Smooth muscle cell of the brain vasculature (primary cell): ENCODE data around the gene DRD3.

Source experiments
- DNase-seq: peaks from one replicate; pipeline ENCODE4 v3.0.0-alpha.2; 2012; ENCODE audit warnings: low read depth, low spot score

The DRD3 gene

GRCh38 chr3:114120211-114120610 is 58.6 kb downstream of the DRD3 start:
- no peak for DNase-seq

- no peak for DNase-seq
These were observed 59.1 kb downstream of the DRD3 start for GRCh38 chr3:114119776-114120175.

- no peak for DNase-seq
These were observed 63.7 kb downstream of the DRD3 start for GRCh38 chr3:114115143-114115542.

DNA sequence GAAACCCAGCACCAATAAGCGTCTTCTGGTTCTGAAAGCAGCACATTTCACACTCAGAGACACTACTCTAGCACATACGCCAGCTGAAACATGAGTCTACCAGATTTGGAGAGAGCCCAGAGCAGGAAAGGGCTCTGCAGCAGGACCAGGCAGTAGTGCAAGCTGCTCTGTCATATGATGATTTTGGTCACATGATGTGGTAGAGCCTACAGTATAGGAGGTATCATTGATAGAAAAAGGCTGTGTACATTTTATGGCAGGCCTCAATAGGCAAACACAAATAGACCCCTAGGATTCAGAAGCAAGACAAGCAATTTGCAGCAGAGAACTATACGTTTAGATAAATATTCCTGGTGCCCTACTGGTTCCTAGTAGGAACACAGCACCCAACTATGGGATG is 64.1 kb downstream of the DRD3 start:
- DNase-seq: no peak

DNA sequence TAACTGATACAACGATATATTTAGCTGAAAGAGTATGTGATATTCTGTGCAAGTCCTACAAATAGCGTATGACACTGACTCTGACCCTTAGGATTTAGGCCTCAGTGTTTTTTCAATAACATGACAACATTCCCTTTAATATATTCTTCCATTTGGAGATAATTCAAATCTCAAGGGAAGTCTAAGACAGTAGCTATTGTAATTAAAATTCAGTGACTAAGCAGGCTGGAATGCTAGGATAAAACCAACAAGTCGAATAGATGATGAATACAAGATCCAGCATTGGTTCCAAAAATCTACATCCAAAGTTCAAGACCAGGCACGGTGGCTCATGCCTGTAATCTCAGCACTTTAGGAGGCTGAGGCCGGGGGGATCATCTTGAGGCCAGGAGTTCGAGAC is 66.2 kb downstream of the DRD3 start:
- no peak for DNase-seq

DNA sequence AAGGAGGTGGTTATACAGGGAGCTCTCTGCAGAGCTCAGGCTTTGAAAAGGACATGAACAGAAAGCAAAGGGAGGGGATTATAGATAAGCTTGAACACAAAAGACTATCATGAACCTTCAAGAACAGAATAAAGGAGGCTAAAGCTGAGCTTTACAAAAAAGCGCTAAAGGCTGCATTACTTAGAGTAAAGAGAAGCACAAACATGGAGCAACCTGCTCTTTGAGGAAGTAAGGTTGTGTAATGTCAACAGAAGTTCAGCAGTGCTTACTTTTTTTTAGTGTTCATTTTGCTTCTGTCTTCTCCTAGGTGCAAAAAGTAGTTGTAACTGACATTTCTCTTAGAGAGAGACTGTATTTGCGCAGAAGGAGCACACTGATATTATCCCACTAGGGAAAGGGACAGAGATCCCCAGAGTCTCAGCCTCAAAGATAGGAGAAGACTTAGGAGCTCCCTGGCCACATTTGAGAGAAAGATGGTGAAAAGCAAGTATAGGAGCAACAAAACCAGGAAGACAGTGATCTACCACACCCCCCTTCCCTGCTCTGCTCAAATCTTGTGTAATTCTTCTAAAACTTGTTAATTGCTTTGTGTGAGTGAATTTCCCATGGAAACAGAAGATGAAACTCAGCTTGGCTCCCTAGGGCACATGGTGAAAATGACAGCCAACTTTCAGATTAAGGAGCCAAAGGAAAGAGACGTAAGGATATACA is 67.6 kb downstream of the DRD3 start:
- no peak for DNase-seq

GRCh38 chr3:114110439-114110838 is 68.4 kb downstream of the DRD3 start:
- no peak for DNase-seq

- DNase-seq: no peak
These were observed 70.7 kb downstream of the DRD3 start for GRCh38 chr3:114108137-114108536.

DNA sequence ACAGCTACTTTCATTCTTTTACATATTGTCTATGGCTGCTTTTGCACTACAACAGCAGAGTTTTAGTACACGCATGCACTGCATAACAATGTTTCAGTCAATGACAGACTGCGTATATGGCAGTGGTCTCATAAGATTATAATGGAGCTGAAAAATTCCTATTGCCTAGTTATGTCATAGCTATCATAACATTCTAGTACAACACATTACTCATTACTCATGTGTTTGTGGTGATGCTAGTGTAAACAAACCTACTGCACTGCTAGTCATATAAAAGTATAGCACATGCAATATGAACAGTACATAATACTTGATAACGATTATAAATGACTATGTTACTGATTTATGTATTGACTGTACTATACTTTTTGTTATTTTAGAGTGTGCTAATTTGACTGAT is 74.4 kb downstream of the DRD3 start:
- DNase-seq: no peak

GRCh38 chr3:114103858-114104257 is 75.0 kb downstream of the DRD3 start:
- no peak for DNase-seq

DNA sequence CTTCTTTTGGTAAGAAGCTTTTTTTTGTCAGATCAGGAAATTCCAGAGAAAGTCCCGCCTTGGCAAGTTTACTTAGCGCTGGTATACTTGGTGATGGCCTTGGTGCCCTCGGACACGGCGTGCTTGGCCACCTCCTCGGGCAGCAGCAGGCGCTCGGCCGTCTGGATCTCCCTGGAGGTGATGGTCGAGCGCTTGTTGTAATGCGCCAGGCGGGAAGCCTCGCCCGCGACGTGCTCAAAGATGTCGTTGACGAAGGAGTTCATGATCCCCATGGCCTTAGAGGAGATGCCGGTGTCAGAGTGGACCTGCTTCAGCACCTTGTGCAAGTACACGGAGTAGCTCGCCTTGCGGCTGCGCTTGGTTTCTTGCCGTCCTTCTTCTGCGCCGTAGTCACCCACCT is 75.7 kb downstream of the DRD3 start:
- DNase-seq: no peak

DNA sequence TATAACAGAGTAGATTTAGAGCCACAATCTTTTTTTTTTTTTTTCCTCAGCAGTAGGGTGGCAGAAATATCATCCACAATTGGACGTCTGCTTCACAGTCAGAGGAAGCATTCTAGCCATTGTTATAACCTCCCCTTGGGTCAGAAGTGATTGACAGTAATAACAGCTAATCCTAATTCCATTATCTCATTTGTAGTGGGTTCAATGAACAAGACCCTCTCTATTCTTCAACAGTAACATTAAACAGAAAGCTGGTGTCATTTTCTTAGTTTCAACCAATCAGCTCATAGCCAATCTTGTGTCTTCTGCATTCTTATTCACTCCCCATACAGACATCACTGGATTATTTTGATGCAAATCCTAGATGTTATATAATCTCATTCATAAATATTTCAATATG is 77.8 kb downstream of the DRD3 start:
- no peak for DNase-seq

- no peak for DNase-seq
These were observed 83.1 kb downstream of the DRD3 start for GRCh38 chr3:114095796-114096195.

DNA sequence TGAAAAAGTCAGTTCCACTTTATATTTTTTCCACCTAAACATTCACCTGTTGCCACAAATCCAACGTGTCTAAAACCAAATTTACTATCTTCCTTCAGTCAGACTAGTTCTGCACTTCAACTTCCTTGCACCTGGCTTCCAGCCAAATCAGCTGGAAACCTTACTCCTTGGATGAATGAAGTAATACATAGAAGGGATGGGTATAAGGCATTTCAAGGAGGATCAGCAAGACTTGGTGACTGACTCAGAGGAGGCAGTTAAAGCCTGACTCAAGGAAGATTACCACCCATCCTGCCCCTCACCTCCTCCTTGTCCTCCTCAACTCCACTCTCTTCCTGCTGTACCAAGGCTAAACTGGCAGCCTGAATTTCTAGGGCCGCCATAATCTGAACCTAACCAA is 85.3 kb downstream of the DRD3 start:
- DNase-seq: peak; percentile 68

GRCh38 chr3:114093016-114093380 is 85.9 kb downstream of the DRD3 start:
- no peak for DNase-seq

DNA sequence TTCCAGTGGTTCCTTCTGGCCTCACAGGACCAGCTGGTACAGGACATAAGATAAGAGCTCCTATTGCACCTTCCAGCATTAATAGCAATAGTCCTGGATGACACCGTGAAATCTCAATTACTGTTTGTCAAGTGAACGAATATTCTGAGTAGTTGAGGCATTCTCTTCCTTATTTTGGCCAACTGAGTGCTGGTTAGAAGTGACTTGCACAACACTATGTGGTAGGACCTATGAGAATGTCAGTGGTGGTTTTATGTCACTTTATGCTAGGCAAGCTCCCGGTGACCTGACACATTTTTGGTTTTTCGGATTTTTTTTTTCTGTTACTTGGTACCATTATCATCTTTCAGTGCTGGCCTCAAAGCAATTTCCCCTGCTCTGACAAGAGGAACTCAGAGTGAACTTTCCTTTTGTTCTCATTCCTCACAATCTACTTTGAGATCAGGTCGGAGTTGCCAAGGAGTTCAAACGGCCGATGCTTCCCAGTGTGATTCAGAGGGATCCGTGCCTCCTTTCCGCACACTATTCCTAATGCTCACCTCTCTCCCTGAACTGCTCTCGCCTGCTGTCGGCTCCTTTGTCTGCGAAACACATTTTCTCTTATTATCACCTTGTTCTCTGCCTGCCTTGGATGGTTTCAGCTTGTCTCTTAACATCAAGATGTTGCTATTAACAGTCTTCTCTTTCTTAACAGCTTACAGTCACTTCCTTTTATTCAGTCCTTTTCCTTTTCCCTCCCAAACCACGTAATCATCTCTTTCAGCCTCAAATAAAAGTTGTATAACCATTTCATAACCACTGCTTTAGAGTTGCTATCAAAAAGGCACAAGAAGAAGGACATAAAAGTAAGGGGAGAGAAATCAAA is 86.5 kb downstream of the DRD3 start:
- DNase-seq: no peak

DNA sequence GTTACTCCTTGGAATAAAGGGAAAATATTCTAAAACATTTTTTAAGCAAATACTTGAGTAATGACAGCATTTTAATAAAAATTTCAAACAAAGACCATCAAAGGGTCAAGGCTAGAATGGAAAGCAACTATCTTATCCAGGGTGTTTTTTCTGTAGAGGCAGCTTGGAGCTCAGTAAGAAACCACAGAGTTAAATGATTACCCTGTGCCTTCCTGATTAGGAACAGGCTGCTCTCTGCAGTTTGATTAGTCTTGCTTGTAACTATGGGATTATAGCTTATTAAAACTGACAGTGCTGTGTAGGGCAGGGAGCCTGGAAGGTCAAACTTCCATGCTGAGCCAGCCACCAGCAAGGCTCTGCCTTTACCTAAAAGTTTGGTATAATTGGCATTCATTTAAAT is 89.2 kb downstream of the DRD3 start:
- no peak for DNase-seq

DNA sequence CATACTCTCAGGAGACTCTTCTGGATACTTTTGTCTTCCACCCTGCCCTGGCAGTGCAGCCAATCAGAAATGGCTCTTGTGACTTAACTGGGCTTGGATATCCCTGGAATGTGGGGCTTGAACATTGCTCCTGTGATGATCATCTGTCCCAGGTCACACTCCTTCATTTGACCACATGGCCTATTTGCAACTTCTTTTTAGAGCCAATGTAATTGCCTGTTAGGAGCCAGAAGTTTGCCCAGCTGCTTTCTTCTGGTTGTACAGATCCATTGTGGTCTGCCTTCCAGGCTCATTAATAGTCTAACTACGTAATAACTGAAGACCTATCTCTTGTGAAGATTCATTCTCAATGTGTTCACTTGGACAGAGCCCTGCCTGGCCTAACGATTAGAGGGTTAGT is 92.5 kb downstream of the DRD3 start:
- DNase-seq: no peak

- no peak for DNase-seq
These were observed 95.7 kb downstream of the DRD3 start for GRCh38 chr3:114083112-114083511.

GRCh38 chr3:114081037-114081436 is 97.8 kb downstream of the DRD3 start:
- DNase-seq: no peak

DNA sequence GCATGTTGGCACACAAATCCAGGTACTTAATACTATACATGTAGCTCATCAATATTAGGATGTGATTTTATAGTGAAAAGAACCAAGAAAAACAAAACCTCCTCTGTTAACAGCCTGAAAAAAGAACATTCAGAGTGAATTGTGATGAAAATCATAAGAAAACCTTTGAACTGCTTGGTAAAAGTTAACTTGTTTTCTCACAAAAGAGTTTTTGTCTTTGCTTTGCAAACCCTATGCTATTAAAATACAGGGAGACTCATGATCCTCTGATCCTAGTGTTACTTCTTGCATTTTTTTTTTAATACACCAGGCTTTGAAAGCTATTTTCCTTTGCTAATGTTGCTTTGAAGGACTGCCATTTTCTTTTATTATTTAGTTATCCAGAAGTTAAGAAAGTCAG is 98.7 kb downstream of the DRD3 start:
- DNase-seq: no peak

DNA sequence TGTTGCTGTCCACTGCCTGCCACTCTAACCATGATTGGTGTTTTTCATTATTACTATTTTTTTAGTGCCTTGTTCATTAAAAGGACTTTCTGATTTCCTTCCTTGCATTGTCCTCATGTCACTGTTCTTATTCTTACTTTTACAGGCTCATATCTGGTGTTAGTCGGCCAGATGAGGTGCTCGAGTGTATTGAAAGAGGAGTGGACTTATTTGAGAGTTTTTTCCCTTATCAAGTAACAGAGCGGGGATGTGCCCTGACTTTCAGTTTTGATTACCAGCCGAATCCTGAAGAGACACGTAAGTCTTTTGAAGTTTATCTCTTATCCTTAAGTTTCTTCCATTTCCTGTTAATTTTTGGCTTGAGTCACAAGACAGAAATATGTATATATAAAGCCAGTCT is 99.1 kb downstream of the DRD3 start:
- DNase-seq: no peak

GRCh38 chr3:114078126-114078525 is 100.7 kb downstream of the DRD3 start:
- DNase-seq: no peak
